ENCODE results near the gene TKTL2. TPM values are rescaled to one million over a fixed set of nuclear protein-coding genes. Genes with fewer than 3 reads are reported as not detected.
A peak's percentile ranks its signal among the peaks of the same experiment; 100 is the strongest.

The TKTL2 gene
- total RNA-seq, 3 donors from 2014 or later (not counting 1 experiment from before 2014, with no cell fraction given), result not detected

GRCh38 chr4:163492951-163493504 is 19.5 kb upstream of the TKTL2 start:
- no peaks in the 10 kb centered on the region for H3K36me3 ChIP-seq (ENCODE audit: control insufficient read depth, insufficient read depth, low read length)
- peak overlapping the region in 1 of 2 donors; percentile 97 for H3K27ac Mint-ChIP-seq
- peaks cover 0 to 7% of the 10 kb centered on the region in 2 donors for H3K27me3 Mint-ChIP-seq (ENCODE audit: low read depth in 2 of 2)
- H3K4me3 Mint-ChIP-seq, result peak overlapping the region; percentile 71
- no peak overlapping the region for H3K27ac ChIP-seq (ENCODE audit: low read length)
- H3K4me3 ChIP-seq (ENCODE audit: low read length), result no peak overlapping the region
- H3K36me3 Mint-ChIP-seq, result no peaks in the 10 kb centered on the region
- no peaks in the 10 kb centered on the region for H3K9me3 Mint-ChIP-seq
- peak in 1 of 2 donors; percentile 6 for DNase-seq
- peaks cover 18% of the 10 kb centered on the region for H3K4me1 ChIP-seq (ENCODE audit: control insufficient read depth, insufficient read depth, low read length)
- no peak for TF ChIP-seq CTCF (IDR thresholded peaks at IDR 0.05)
- H3K27me3 ChIP-seq (ENCODE audit: control insufficient read depth, insufficient read depth, low read length), result no peaks in the 10 kb centered on the region
- ATAC-seq, result no peak
- no peaks in the 10 kb centered on the region for H3K9me3 ChIP-seq (ENCODE audit: control insufficient read depth, insufficient read depth, low read length)
- intact Hi-C loops (cut with micrococcal nuclease), result no loop called here
- WGBS (ENCODE audit: insufficient coverage), result 100% methylated on average over 4 of the region's 6 CpGs
- H3K4me1 Mint-ChIP-seq, result peaks cover 35 to 42% of the 10 kb centered on the region in 2 donors

- no peak overlapping the region for H3K27ac Mint-ChIP-seq
- no peak overlapping the region for H3K4me3 ChIP-seq (ENCODE audit: low read length)
- H3K9me3 ChIP-seq (ENCODE audit: control insufficient read depth, insufficient read depth, low read length), result no peaks in the 10 kb centered on the region
- peaks cover 8 to 14% of the 10 kb centered on the region in 2 donors for H3K4me1 Mint-ChIP-seq
- intact Hi-C loops (cut with micrococcal nuclease), result loop anchor here (5.0 to 10.0 kb wide), 2 partner anchors 525 to 1247 kb away; no protein-coding TSS in a partner anchor
- no peak overlapping the region for H3K27ac ChIP-seq (ENCODE audit: low read length)
- no peak overlapping the region for H3K4me3 Mint-ChIP-seq
- H3K36me3 Mint-ChIP-seq, result no peaks in the 10 kb centered on the region
- TF ChIP-seq CTCF (IDR thresholded peaks at IDR 0.05), result no peak
- H3K27me3 ChIP-seq (ENCODE audit: control insufficient read depth, insufficient read depth, low read length), result no peaks in the 10 kb centered on the region
- peaks cover 10% of the 10 kb centered on the region for H3K4me1 ChIP-seq (ENCODE audit: control insufficient read depth, insufficient read depth, low read length)
- H3K9me3 Mint-ChIP-seq, result no peaks in the 10 kb centered on the region
- no peaks in the 10 kb centered on the region for H3K36me3 ChIP-seq (ENCODE audit: control insufficient read depth, insufficient read depth, low read length)
- WGBS (ENCODE audit: insufficient coverage), result 69% methylated on average over 1 of the region's 1 CpG
- H3K27me3 Mint-ChIP-seq (ENCODE audit: low read depth in 2 of 2), result peaks cover 0 to 7% of the 10 kb centered on the region in 2 donors
- DNase-seq, result no peak
- ATAC-seq, result no peak
Measured at GRCh38 chr4:163489929-163490328, 16.4 kb upstream of the TKTL2 start.

- no peak overlapping the region for H3K27ac Mint-ChIP-seq
- no peak for TF ChIP-seq CTCF (IDR thresholded peaks at IDR 0.05)
- peaks cover 0 to 7% of the 10 kb centered on the region in 2 donors for H3K27me3 Mint-ChIP-seq (ENCODE audit: low read depth in 2 of 2)
- Histone ChIP-seq H3K27me3 (ENCODE audit: control insufficient read depth, insufficient read depth, low read length) (no peaks in the 10 kb centered on the region), H3K36me3 (ENCODE audit: control insufficient read depth, insufficient read depth, low read length) (no peaks in the 10 kb centered on the region), H3K9me3 (ENCODE audit: control insufficient read depth, insufficient read depth, low read length) (no peaks in the 10 kb centered on the region), H3K4me1 (ENCODE audit: control insufficient read depth, insufficient read depth, low read length) (no peaks in the 10 kb centered on the region), H3K4me3 (ENCODE audit: low read length) (no peak overlapping the region), H3K27ac (ENCODE audit: low read length) (no peak overlapping the region)
- no peak overlapping the region for H3K4me3 Mint-ChIP-seq
- ATAC-seq, result no peak
- intact Hi-C loops (cut with micrococcal nuclease), result loop anchor here (5.0 to 10.0 kb wide), 2 partner anchors 528 to 1251 kb away; no protein-coding TSS in a partner anchor
- DNase-seq, result no peak
- no peaks in the 10 kb centered on the region for H3K4me1 Mint-ChIP-seq
- no peaks in the 10 kb centered on the region for H3K9me3 Mint-ChIP-seq
- no peaks in the 10 kb centered on the region for H3K36me3 Mint-ChIP-seq
- no CpG with 5 or more reads among the region's 1 CpG for WGBS (ENCODE audit: insufficient coverage)
Measured at GRCh38 chr4:163486321-163486720, 12.8 kb upstream of the TKTL2 start.

- no peak overlapping the region for H3K27ac Mint-ChIP-seq
- intact Hi-C loops (cut with micrococcal nuclease), result loop anchor here (1.0 to 10.0 kb wide), 3 partner anchors 59 to 1252 kb away; no protein-coding TSS in a partner anchor
- no peaks in the 10 kb centered on the region for H3K36me3 ChIP-seq (ENCODE audit: control insufficient read depth, insufficient read depth, low read length)
- H3K4me3 ChIP-seq (ENCODE audit: low read length), result no peak overlapping the region
- no peaks in the 10 kb centered on the region for H3K4me1 Mint-ChIP-seq
- WGBS (ENCODE audit: insufficient coverage), result 83% methylated on average over 2 of the region's 2 CpGs
- H3K9me3 ChIP-seq (ENCODE audit: control insufficient read depth, insufficient read depth, low read length), result no peaks in the 10 kb centered on the region
- no peaks in the 10 kb centered on the region for H3K27me3 ChIP-seq (ENCODE audit: control insufficient read depth, insufficient read depth, low read length)
- peaks cover 0 to 5% of the 10 kb centered on the region in 2 donors for H3K27me3 Mint-ChIP-seq (ENCODE audit: low read depth in 2 of 2)
- H3K9me3 Mint-ChIP-seq, result no peaks in the 10 kb centered on the region
- H3K27ac ChIP-seq (ENCODE audit: low read length), result no peak overlapping the region
- DNase-seq (no peak), ATAC-seq (no peak)
- H3K4me1 ChIP-seq (ENCODE audit: control insufficient read depth, insufficient read depth, low read length), result no peaks in the 10 kb centered on the region
- no peak for TF ChIP-seq CTCF (IDR thresholded peaks at IDR 0.05)
- no peak overlapping the region for H3K4me3 Mint-ChIP-seq
- no peaks in the 10 kb centered on the region for H3K36me3 Mint-ChIP-seq
Measured at GRCh38 chr4:163485589-163485988, 12.0 kb upstream of the TKTL2 start.

Measured in natural killer cell (primary cell).